Panc1 (cell line): ENCODE measurements around the gene AGAP1. TPM values are rescaled to one million over a fixed set of nuclear protein-coding genes. Genes with fewer than 3 reads are reported as not detected.

Source experiments
- ATAC-seq: fragments of 200-7000 bp; cut with Tn5 transposase; 2 replicates; pipeline ENCODE4 v1.9.1; 2020; ENCODE audit warnings: mild to moderate bottlenecking, moderate library complexity
- BruUV-seq: library from RNA; stranded (reverse); fragments of 400-500 nt; replicated peaks from 2 replicates; lab custom pipeline; 2021; lab: Mats Ljungman, UMichigan
- CTCF ChIA-PET: fragments of 300-600 bp; sonication (Branson Sonifier 250); formaldehyde crosslinking; loops from one replicate; lab custom pipeline; 2022; ENCODE audit warnings: antibody characterized with exemption; lab: Charles Lee
- POLR2A ChIA-PET: fragments of 300-600 bp; sonication (Branson Sonifier 250); formaldehyde crosslinking; loops from one replicate; lab custom pipeline; 2022; ENCODE audit warnings: antibody characterized with exemption; lab: Charles Lee
- DNase-seq: peaks from one replicate; pipeline ENCODE4 v3.0.0-alpha.2; 2010; ENCODE audit warnings: low read depth, low spot score
- H3K27ac ChIP-seq: 2 replicates; pipeline ENCODE4 v1.5.1; 2011; ENCODE audit warnings: mild to moderate bottlenecking, low read length, inconsistent platforms
- H3K27me3 ChIP-seq: fragments of 200-500 bp; sonication (Bioruptor generic); 2 replicates; pipeline ENCODE4 v1.6.0; 2014; ENCODE audit warnings: low read length, inconsistent platforms; ENCODE audit not compliant: control insufficient read depth, insufficient read depth
- H3K36me3 ChIP-seq: fragments of 200-500 bp; sonication (Bioruptor generic); 2 replicates; pipeline ENCODE4 v1.5.1; 2014; ENCODE audit warnings: inconsistent platforms, mild to moderate bottlenecking, low read length, moderate library complexity; ENCODE audit not compliant: control insufficient read depth, insufficient read depth
- H3K4me1 ChIP-seq: 2 replicates; pipeline ENCODE4 v1.5.1; 2011; ENCODE audit warnings: inconsistent platforms, mild to moderate bottlenecking, low read length, moderate library complexity; ENCODE audit not compliant: control insufficient read depth, insufficient read depth
- H3K4me3 ChIP-seq, 2 experiments: 2 replicates each; pipeline ENCODE4 v1.5.1; 2011 to 2012; ENCODE audit warnings: low read depth in 2 of 2, low read length in 2 of 2, mild to moderate bottlenecking in 2 of 2, inconsistent platforms in 1 of 2, moderate library complexity in 1 of 2
- H3K9me3 ChIP-seq: fragments of 200-500 bp; sonication (Bioruptor generic); 2 replicates; pipeline ENCODE4 v1.5.1; 2014; ENCODE audit warnings: low read depth, mild to moderate bottlenecking, inconsistent platforms, low read length, moderate library complexity; ENCODE audit not compliant: control insufficient read depth, insufficient read depth
- CTCF ChIP-seq: fragments of 450-650 bp; IDR thresholded peaks from 2 replicates; pipeline ENCODE4 v1.5.1; 2017; ENCODE audit warnings: mild to moderate bottlenecking
- POLR2AphosphoS5 ChIP-seq: IDR thresholded peaks from 2 replicates; pipeline ENCODE4 v1.6.1; 2012; ENCODE audit warnings: mild to moderate bottlenecking, low read depth, low read length, moderate library complexity
- REST ChIP-seq, 2 experiments: IDR thresholded peaks; 2 replicates each; pipeline ENCODE4 v1.6.1; 2011 to 2012; ENCODE audit warnings: low read depth in 2 of 2, control low read depth in 1 of 2, low read length in 1 of 2, mild to moderate bottlenecking in 1 of 2, moderate library complexity in 1 of 2; ENCODE audit not compliant: insufficient read depth in 1 of 2
- SIN3A ChIP-seq: IDR thresholded peaks from 2 replicates; pipeline ENCODE4 v1.6.1; 2012; ENCODE audit warnings: low read depth, mild to moderate bottlenecking, low read length, moderate library complexity, borderline replicate concordance; ENCODE audit not compliant: insufficient read depth
- TCF7L2 ChIP-seq: IDR thresholded peaks from 2 replicates; pipeline ENCODE4 v1.6.1; 2011; ENCODE audit warnings: mild to moderate bottlenecking, low read depth, low read length, inconsistent platforms
- in situ Hi-C: cut with HindIII; loops from 2 replicates; pipeline ENCODE4 v1.10.0; 2016; ENCODE audit warnings: low sequenced_read_pairs, low pct_unique_long_range_greater_than_20kb
- intact Hi-C: fragments of 100-400 bp; cut with micrococcal nuclease; formaldehyde crosslinking; loops from one replicate; pipeline ENCODE4 v1.10.0; 2022; ENCODE audit not compliant: unreplicated experiment
- total RNA-seq: library from RNA; stranded (reverse); gene quantifications from one replicate; pipeline ENCODE4 v1.2.1, GENCODE V29; 2021; ENCODE audit not compliant: unreplicated experiment

Gene AGAP1
- total RNA-seq, 1 experiment from 2014 or later, result 38.9 TPM

GRCh38 chr2:235979037-235979436 is 485.2 kb downstream of the AGAP1 start:
- no TSS peak for BruUV-seq
- intact Hi-C loops, result no loop called here
- no peaks in the 10 kb centered on the region for H3K36me3 ChIP-seq

GRCh38 chr2:235979753-235980435 is 486.1 kb downstream of the AGAP1 start:
- ATAC-seq (no peak), DNase-seq (no peak)
- no peaks in the 10 kb centered on the region for H3K36me3 ChIP-seq
- CTCF ChIA-PET, result no interaction called here
- intact Hi-C loops, result no loop called here
- TF ChIP-seq CTCF (no peak), TCF7L2 (no peak), POLR2AphosphoS5 (no peak), REST (IDR thresholded peaks at IDR 0.05; ENCODE audit: insufficient read depth in 1 of 2, low read depth in 2 of 2, low read length in 1 of 2) (no peak), SIN3A (no peak)
- no peaks in the 10 kb centered on the region for H3K4me1 ChIP-seq
- no peak overlapping the region for H3K4me3 ChIP-seq
- in situ Hi-C loops, result no loop called here
- BruUV-seq, result no TSS peak
- H3K9me3 ChIP-seq, result no peaks in the 10 kb centered on the region
- H3K27ac ChIP-seq, result no peak overlapping the region
- H3K27me3 ChIP-seq, result no peaks in the 10 kb centered on the region
- POLR2A ChIA-PET, result no interaction called here

More at GRCh38 chr2:235979037-235979436, 485.2 kb downstream of the AGAP1 start:
- ChIA-PET POLR2A (no interaction called here), CTCF (no interaction called here)
- H3K27ac ChIP-seq, result no peak overlapping the region
- H3K4me3 ChIP-seq, result no peak overlapping the region
- H3K9me3 ChIP-seq, result no peaks in the 10 kb centered on the region
- no peak for DNase-seq
- H3K4me1 ChIP-seq, result no peaks in the 10 kb centered on the region
- no peaks in the 10 kb centered on the region for H3K27me3 ChIP-seq
- in situ Hi-C loops, result no loop called here
- no peak for ATAC-seq
- TF ChIP-seq SIN3A (no peak), POLR2AphosphoS5 (no peak), CTCF (no peak), REST (IDR thresholded peaks at IDR 0.05; ENCODE audit: insufficient read depth in 1 of 2, low read depth in 2 of 2, low read length in 1 of 2) (no peak), TCF7L2 (no peak)
